Osteocyte (in vitro differentiated cells): ENCODE results near the gene RPTOR. TPM values are rescaled to one million over a fixed set of nuclear protein-coding genes. Genes with fewer than 3 reads are reported as not detected.

Experiments used
- DNase-seq: peaks from one replicate; pipeline ENCODE4 v3.0.0; 2021; ENCODE audit warnings: mixed read lengths; ENCODE audit not compliant: unreplicated experiment; ENCODE audit errors: extremely low spot score
- H3K27ac Mint-ChIP-seq: one replicate; pipeline ENCODE4 v1.8.0; 2021; ENCODE audit warnings: mild to moderate bottlenecking, mixed read lengths; ENCODE audit not compliant: unreplicated experiment
- H3K27me3 Mint-ChIP-seq: one replicate; pipeline ENCODE4 v1.8.0; 2021; ENCODE audit warnings: mixed read lengths; ENCODE audit not compliant: unreplicated experiment
- H3K36me3 Mint-ChIP-seq: one replicate; pipeline ENCODE4 v1.8.0; 2021; ENCODE audit warnings: mixed read lengths; ENCODE audit not compliant: unreplicated experiment
- H3K4me1 Mint-ChIP-seq: one replicate; pipeline ENCODE4 v1.8.0; 2021; ENCODE audit warnings: mixed read lengths; ENCODE audit not compliant: unreplicated experiment
- H3K4me3 Mint-ChIP-seq: one replicate; pipeline ENCODE4 v1.8.0; 2021; ENCODE audit warnings: mild to moderate bottlenecking, moderate library complexity, mixed read lengths; ENCODE audit not compliant: unreplicated experiment
- H3K9me3 Mint-ChIP-seq: one replicate; pipeline ENCODE4 v1.8.0; 2021; ENCODE audit warnings: mixed read lengths; ENCODE audit not compliant: unreplicated experiment
- total RNA-seq: library from RNA; stranded (reverse); gene quantifications from 2 replicates; pipeline ENCODE4 v1.2.1, GENCODE V29; 2021
- TF ChIP-seq, protein P1 (sequence below): fragments of 200-600 bp; sonication (generic); IDR thresholded peaks from 2 replicates; pipeline ENCODE4 v1.5.0; 2021; ENCODE audit warnings: antibody characterized with exemption, mild to moderate bottlenecking, moderate library complexity

RPTOR gene
- total RNA-seq, 1 donor from 2014 or later, result 36.0 TPM

GRCh38 chr17:80888276-80889160, 343.9 kb downstream of the RPTOR start:
- Mint-ChIP-seq H3K36me3 (peaks cover 7% of the 10 kb centered on the region), H3K4me3 (no peak overlapping the region), H3K27me3 (no peaks in the 10 kb centered on the region), H3K9me3 (no peaks in the 10 kb centered on the region), H3K27ac (no peak overlapping the region), H3K4me1 (peaks cover 29% of the 10 kb centered on the region)
- TF ChIP-seq, protein P1, sequence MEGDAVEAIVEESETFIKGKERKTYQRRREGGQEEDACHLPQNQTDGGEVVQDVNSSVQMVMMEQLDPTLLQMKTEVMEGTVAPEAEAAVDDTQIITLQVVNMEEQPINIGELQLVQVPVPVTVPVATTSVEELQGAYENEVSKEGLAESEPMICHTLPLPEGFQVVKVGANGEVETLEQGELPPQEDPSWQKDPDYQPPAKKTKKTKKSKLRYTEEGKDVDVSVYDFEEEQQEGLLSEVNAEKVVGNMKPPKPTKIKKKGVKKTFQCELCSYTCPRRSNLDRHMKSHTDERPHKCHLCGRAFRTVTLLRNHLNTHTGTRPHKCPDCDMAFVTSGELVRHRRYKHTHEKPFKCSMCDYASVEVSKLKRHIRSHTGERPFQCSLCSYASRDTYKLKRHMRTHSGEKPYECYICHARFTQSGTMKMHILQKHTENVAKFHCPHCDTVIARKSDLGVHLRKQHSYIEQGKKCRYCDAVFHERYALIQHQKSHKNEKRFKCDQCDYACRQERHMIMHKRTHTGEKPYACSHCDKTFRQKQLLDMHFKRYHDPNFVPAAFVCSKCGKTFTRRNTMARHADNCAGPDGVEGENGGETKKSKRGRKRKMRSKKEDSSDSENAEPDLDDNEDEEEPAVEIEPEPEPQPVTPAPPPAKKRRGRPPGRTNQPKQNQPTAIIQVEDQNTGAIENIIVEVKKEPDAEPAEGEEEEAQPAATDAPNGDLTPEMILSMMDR, result no peak
- DNase-seq, result no peak

GRCh38 chr17:80889231-80890195, 344.9 kb downstream of the RPTOR start:
- Mint-ChIP-seq H3K27me3 (no peaks in the 10 kb centered on the region), H3K36me3 (peaks cover 15% of the 10 kb centered on the region), H3K4me3 (no peak overlapping the region), H3K9me3 (no peaks in the 10 kb centered on the region), H3K27ac (no peak overlapping the region), H3K4me1 (peaks cover 35% of the 10 kb centered on the region)
- TF ChIP-seq, protein P1, result no peak
- DNase-seq, result no peak

- TF ChIP-seq, protein P1, result no peak
- Mint-ChIP-seq H3K27me3 (no peaks in the 10 kb centered on the region), H3K4me3 (no peak overlapping the region), H3K36me3 (peaks cover 17% of the 10 kb centered on the region), H3K27ac (peak overlapping the region; percentile 85), H3K9me3 (no peaks in the 10 kb centered on the region), H3K4me1 (peaks cover 35% of the 10 kb centered on the region)
- no peak for DNase-seq
These were observed 345.7 kb downstream of the RPTOR start for GRCh38 chr17:80890196-80890920.

DNA sequence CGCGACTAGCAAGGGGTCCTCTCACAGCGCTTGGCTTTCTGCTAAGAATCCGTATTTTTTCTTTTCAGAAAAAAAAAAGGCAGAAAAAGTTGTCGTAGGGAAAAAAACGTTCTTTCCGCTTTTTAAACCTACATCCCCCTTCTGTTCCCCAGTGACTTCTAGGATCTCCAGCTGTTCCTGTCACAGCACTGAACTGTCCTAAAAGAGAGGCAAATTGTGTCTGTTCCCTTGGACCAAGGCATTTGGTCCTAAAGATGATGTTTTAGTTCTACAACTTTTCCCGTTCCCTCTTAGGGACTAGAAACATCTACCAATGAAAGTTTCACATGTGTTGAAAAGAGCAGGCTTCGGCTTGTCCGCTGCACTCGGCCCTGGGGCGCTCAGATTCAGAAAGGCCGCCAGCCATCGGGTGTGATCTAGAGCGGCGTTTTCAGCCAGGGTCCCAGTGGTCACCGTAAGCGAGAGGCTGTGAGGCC, 346.3 kb downstream of the RPTOR start:
- peaks cover 20% of the 10 kb centered on the region for H3K36me3 Mint-ChIP-seq
- TF ChIP-seq, protein P1, result no peak
- no peak overlapping the region for H3K4me3 Mint-ChIP-seq
- DNase-seq, result no peak
- H3K4me1 Mint-ChIP-seq, result peaks cover 35% of the 10 kb centered on the region
- H3K27me3 Mint-ChIP-seq, result no peaks in the 10 kb centered on the region
- peak overlapping the region; percentile 85 for H3K27ac Mint-ChIP-seq
- no peaks in the 10 kb centered on the region for H3K9me3 Mint-ChIP-seq
